ENCODE data around the gene MARCHF10.

Gene MARCHF10

DNA sequence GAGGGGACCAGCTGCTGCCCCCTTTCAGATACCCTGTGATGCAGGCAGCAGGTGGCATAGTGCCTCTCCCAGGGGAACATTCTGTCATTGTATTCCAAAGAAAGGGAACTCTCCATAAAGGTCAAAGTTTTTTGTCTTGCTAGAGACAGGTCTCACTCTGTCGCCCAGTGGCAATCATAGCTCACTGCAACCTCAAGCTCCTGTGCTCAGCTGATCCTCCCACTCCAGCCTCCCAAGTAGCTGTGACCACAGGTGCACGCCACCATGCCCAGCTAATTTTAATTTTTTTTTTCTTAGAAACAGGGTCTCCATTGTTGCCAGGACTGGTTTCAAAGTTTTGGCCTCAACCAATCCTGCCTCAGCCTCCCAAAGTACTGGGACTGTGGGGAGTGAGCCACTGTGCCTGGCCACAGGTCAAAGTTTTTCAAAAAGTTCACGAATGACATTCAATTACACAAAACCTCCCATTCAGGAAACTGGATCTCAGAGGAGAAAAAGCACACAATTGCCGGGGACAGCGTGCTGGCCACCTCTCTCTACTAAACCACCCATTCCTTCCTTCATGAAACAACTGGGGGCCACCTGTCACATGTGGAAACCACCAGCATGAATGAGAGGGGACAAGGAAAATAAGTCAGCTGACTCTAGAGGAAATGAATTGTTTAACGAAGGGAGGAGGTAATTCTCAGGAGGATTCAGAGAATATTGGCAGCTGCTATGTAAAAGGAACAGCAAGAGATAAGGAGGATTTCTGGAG lies 80.0 kb downstream of the MARCHF10 start:
- DNase-seq (ENCODE audit: low read depth), result no peak
- H3K4me3 ChIP-seq (ENCODE audit: low read depth, low read length), result no peak overlapping the region

DNA sequence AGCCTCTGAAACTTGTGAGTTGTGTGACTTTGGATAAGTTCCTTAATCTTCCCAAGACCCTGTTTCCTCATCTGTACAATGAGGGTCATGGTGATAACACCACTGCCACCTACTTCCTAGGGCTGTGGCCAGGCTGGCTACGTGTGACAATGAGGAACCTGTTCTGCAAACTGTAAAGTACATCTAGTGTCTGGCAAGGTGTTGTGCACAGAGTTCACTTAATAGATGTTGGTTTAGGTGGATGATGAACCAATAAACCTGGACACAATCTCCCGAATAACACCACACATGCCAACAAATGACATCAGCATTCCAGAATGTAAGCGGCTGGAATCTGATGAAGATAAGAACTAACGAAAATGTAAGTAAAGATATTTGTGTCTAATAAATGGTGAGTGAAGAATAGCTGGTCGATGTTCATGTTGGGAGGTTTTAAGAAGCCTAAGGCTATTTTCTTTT lies 82.3 kb downstream of the MARCHF10 start:
- no peak for DNase-seq (ENCODE audit: low read depth)
- no peak overlapping the region for H3K4me3 ChIP-seq (ENCODE audit: low read depth, low read length)

DNA sequence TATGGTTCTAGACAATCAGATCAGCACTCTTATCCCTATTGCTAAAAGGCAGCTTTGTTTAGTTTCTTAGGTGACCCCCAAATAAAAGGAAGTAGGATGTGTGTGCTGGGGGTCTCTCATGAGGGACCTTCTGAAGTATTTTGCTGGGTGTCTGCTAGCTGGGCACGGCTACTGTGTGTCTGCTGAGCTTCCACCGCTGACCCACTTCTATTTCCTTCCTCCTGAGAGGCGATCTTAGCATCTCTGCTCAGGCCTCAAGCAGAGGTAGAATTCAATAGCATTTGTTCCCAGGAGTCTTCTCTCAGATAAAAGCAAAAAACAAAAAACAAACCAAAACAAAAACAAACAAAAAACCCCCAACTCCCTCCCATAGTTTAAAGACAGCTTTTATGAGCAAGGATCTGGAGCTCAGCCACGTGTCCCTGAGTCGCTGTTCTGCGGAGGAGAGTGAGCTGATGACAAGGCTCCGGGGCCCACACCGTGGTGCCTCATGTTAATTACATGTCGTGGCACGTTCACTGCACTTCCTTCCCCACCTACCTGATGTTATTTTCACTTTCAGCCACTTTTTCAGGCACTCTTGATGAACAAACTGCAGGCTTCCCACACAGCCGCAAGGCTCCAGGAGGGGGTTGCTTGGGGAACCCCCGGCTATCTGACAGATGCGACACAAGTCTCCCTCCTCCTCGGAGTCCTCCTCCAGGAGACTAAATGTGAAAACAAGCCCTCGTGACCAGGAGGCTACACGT lies 83.5 kb downstream of the MARCHF10 start:
- H3K4me3 ChIP-seq (ENCODE audit: low read depth, low read length), result no peak overlapping the region
- DNase-seq (ENCODE audit: low read depth), result no peak

DNA sequence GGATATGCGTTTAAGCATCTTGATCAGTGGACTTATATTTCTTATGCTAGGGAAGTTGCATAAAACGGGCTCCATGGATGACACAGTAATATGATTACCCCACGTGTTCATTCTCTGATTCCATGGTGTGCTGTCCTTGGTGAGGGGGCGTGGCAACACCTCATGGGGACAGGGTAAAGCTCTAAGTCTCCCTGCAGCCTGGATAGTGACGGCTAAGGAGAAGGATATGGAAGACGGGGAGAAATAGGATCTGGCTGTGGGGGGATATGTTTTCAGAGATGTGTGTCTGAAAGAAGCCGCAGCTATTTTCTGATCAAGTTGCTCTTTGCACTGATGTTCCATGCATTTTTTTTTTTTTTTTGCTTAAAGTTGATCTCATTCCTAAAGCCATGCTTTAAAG lies 84.3 kb downstream of the MARCHF10 start:
- DNase-seq (ENCODE audit: low read depth), result no peak
- no peak overlapping the region for H3K4me3 ChIP-seq (ENCODE audit: low read depth, low read length)

DNA sequence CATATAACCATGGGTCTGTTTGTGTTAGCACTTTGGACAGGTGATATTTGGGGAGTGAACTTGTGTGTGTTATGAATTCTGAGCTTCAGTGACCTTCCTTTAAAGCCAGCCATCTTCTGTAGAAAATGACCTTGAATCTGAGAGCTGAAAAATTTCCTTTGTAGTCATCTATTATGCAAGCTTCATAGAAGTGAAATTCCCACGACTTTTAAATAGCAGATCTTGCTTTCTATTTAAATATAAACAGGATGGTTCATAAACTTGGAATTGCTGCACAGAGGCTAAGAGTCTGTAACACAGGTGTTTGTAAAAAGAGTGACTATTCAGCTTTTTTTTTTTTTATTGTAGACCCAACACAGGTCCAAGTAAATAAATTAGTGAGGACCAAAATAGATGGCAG lies 85.5 kb downstream of the MARCHF10 start:
- H3K4me3 ChIP-seq (ENCODE audit: low read depth, low read length), result no peak overlapping the region
- no peak for DNase-seq (ENCODE audit: low read depth)

DNA sequence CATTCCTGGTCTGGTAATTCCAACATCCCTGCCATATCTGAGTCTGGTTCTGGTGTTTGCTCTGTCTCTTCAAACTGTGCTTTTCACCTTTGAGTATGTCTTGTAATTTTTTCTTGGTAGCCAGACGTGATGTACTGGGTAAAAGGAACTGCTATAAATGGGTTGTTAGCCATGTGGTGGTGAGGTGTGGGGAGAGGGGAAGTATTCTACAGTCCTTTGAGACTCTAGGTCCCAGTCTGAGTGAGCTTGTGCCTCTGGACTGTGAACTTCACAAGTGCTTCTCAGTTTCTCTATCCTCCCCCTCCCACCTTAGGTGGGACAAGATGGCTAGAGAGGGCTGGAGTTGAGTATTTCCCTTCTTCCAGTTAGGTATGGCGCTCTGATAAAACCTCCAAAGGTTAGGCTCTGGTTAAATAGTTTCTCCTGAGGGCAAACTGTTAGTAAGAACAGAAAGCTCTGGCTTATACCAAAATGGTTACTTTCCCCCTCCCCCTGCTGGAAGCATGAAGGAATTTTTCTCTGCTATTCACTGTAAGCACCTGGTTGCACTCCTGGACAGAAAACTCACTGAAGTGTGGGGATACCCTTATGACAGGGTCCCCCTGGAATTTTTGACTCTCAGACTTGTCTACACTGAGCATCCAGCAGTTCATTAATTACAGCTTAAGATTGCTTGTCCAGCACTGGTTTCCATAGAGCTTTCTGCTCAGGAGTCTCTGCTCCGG lies 87.8 kb downstream of the MARCHF10 start:
- no peak overlapping the region for H3K4me3 ChIP-seq (ENCODE audit: low read depth, low read length)
- DNase-seq (ENCODE audit: low read depth), result no peak

DNA sequence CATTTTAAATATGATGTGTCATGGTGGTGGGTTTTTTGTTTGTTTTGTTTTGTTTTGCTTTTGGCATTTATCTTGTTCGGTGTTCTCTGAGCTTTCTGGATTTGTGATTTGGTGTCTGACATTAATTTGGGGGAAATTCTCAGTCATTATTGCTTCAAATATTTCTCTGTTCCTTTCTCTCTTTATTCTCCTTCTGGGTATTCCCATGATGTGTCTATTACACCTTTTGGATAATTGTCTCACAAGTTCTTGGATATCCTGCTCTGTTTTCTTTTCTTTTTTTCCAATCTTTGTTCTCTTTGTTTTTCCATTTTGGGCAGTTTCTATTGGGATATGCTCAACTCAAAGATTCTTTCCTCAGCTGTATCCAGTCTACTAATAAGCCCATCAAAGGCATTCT lies 88.5 kb downstream of the MARCHF10 start:
- DNase-seq (ENCODE audit: low read depth), result no peak
- H3K4me3 ChIP-seq (ENCODE audit: low read depth, low read length), result no peak overlapping the region

DNA sequence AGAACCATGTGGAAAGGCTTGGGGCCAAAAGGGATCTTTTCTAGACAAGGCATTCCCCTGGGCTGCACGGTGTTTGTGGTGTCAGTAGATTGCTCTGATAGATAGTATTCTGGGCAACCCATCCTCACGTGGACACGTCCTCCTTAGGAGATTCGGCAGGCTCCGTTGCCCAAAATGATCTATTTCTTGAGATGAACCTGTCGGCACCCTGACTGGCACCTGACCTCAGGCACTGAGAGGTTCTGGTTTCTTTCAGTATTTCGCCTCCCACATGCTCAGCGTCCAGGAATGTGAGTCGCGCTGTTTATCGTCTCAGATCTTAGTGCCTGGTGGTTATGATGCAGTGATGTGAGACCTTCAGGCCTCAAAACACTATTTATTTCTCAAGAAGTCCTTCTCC lies 89.7 kb downstream of the MARCHF10 start:
- DNase-seq (ENCODE audit: low read depth), result no peak
- H3K4me3 ChIP-seq (ENCODE audit: low read depth, low read length), result no peak overlapping the region

DNA sequence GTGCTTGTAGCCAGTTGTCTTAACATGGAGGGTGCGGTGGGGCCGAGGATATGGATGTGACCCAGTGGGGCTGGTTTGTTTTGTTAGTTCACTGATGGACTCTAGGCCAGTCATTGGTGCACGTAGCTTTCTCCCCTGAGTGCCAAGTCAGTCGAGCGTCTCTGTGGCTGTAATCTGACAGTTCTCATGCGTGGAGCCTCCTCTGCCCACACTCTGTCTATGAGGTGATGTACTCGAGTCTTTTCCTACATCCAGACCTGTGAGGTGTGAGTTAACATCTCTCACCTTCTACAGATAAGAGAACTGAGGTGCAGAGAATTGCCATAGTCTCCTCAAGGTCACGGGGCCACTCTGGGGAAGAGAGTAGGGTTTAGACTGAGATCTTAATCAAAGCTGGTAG lies 90.2 kb downstream of the MARCHF10 start:
- H3K4me3 ChIP-seq (ENCODE audit: low read depth, low read length), result no peak overlapping the region
- no peak for DNase-seq (ENCODE audit: low read depth)

DNA sequence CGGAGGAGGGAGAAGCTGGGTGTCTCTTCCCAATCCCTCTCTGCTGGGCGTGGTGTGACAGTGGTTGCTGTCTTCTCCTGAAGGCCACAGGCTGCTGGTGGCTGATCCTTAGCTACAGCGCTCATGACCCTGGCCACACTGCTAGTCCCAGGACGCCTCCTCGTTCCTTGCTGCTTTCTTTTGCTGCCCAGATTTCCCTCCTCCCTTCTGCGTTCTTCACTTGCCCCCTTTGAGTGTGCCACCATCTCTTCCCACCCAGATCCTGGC lies 90.6 kb downstream of the MARCHF10 start:
- no peak overlapping the region for H3K4me3 ChIP-seq (ENCODE audit: low read depth, low read length)
- DNase-seq (ENCODE audit: low read depth), result no peak

DNA sequence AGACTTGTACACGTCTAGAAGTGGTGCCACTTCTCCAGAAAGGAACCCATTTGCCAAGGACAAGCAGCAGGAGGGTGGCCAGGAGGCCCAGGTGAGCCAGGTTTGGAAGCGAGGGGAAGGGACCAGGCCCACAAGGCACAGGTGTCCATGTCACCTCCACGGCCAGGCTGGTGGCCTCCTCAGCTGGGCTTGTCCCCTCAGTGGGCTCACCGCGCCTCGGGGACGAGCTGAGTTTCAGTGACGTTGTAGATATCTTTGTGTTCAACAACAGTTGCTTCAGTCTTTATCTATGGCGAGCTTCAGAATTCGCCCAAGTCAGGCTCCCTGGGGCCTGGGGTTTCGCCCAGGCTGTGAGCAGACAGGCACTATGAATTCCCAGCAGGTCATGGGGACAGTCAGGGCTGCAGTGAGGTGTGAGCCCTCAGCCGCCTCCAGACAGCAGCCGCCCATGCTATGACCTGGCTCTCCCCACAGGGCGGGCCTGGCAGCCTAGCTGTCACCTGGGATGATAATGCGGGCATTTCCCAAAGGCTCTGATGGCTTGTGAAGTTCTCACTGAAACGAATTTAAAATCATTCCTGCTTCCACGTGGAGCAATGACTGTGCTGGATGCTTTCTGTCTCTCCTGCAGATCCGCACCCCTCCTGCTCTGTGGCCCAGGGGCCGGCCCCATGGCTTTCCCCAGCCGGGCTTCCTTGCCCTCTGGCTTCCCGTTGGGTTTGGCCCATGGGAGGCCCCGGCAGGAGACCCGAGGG lies 91.1 kb downstream of the MARCHF10 start:
- no peak for DNase-seq (ENCODE audit: low read depth)
- no peak overlapping the region for H3K4me3 ChIP-seq (ENCODE audit: low read depth, low read length)

DNA sequence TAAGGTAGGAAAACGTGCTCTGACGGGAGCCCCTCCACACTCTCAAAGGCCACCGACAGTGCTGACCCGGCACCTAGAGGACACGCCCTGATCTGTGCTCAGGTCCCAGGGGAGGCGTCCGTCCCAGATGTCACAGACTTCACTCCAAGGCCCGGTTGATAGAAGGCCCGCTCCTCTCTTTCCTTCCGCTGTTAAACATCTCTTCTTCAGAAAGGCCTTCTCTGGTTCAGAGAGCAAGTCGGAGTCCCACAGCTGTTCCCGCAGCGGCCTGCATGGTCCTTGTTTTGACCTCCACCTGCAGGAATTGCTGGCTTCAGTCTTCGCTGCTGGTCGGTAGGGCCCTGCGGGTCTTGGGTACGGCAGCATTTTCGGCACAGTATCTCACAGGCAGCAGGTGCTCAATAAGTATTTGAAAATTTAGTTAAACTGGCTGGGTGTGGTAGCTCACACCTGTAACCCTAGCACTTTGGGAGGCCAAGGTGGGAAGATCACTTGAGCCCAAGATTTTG lies 92.2 kb downstream of the MARCHF10 start:
- H3K4me3 ChIP-seq (ENCODE audit: low read depth, low read length), result no peak overlapping the region
- DNase-seq (ENCODE audit: low read depth), result no peak

DNA sequence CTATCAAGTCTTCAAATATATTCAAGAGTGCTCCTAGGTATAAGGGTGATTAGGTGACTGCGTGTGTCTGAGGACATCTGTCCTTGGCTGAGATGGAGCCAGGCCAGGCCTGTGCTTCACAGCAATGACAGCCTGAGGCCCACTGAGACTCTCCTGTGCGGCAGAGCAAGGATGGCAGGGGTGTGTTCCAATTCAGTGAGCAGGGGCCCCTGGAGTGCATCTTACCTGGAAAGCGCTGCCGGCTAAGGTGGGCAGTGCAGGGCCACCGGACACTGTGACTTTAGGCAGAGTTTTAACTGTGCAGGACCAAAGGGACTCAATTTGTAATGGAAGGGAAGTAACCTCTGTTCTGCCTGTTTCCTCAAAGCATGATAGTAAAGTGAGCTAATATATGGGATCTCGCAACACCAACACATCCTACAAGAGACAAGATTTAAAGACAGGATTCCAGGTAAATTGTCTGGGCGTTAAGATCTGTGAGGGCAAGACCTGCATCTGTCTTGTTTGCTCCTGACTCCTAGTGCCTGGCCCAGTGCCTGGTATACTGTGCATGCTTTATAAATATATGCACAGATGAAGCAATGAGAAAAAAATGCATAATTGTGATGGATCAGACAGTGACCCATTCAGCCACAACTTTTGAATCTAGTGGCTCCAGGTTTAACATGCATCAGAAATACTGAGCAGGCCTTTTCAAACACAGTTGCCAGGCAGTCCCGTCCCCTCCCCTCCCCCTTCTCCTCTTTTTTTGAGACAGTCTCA lies 93.9 kb downstream of the MARCHF10 start:
- no peak for DNase-seq (ENCODE audit: low read depth)
- no peak overlapping the region for H3K4me3 ChIP-seq (ENCODE audit: low read depth, low read length)

DNA sequence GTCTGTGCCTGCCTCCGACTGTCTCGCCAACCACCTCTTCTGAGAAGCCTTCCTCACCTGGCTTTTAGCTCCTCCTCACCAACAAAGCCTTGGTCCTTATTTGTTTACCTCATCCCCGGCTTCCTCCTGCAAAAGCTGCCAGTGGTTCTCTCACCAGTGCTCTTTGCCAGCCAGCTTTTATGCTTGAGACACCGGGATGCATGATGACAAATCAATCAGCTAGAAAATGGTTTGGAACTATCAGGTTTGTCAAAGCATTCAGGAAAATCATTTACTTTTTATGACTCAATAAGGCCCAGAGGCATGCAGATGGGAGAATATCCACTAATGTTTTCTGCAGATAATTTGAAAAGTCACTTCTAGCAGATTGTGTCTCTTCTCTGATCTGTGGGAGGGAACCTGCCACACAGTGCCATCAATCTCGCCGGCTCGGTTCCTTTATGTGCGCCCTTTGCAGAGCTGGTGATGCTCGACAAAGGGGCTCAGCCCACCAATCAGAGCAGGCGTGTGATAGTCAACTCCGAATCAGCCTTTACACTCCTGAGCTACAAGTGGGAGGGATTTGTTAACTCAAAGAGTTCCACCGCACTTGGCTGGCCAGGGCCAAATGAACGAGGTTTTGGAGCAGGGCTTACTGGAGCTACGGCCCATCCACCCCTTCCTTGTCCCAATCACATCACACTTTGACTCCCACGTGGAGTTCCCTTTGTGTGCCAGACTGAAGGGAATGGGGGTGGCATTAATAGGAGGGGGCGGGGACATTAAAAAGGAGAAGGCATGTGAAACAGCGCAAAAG lies 94.8 kb downstream of the MARCHF10 start:
- H3K4me3 ChIP-seq (ENCODE audit: low read depth, low read length), result no peak overlapping the region
- no peak for DNase-seq (ENCODE audit: low read depth)

DNA sequence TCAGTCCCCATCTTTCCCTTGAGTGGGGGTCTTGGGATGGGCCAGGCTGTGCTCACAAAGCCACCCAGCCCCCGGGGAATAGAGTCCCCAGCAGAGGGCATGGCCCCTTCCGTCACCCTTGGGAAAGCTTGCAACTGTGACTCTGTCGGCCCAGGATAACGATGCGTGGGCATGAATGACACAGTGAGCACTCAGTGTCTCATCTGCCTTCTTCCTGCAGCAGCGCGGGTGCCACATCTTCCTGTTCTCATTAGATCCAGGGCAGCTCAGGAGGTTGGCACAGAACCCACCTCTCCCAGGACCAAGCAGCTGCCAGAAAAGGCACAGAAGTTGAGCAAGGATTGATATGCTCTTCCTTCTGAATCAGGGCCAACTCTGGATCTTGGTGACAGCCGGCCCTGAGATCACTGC lies 95.9 kb downstream of the MARCHF10 start:
- H3K4me3 ChIP-seq (ENCODE audit: low read depth, low read length), result no peak overlapping the region
- no peak for DNase-seq (ENCODE audit: low read depth)

DNA sequence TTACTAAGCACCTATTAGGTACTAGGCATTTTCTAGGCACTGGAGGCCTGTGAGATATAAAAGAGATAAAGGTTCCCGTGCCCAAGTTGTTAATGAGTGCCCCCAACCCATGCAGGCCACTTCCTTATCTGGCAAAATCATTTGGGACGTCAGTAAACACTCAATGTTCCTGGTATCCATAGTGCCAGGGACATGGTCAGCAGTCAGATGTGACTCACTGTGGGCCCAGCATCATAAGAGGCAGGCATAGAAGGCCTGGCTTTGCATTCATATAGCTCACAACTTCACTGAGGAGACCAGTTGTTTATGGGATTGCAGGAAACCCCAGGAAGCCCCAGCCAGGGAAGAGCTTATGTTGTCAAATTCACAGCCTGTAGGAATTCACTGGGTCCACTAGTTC lies 99.5 kb downstream of the MARCHF10 start:
- DNase-seq (ENCODE audit: low read depth), result no peak
- no peak overlapping the region for H3K4me3 ChIP-seq (ENCODE audit: low read depth, low read length)

DNA sequence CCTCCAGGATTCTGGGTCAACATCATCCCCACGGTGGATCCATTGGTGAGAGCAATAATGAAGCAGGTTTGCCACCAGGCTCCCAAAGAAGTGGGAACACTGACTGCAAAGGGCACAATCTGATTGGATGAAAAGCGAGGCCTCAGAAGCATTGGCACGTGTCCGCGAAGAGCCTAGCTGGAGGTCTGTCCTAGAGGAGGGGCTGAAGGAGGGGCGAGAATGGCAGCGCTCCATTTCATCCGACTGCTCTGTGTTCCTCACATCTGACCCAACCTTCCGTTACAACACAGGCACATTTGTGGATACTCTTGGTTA lies 100.7 kb downstream of the MARCHF10 start:
- no peak overlapping the region for H3K4me3 ChIP-seq (ENCODE audit: low read depth, low read length)
- no peak for DNase-seq (ENCODE audit: low read depth)

DNA sequence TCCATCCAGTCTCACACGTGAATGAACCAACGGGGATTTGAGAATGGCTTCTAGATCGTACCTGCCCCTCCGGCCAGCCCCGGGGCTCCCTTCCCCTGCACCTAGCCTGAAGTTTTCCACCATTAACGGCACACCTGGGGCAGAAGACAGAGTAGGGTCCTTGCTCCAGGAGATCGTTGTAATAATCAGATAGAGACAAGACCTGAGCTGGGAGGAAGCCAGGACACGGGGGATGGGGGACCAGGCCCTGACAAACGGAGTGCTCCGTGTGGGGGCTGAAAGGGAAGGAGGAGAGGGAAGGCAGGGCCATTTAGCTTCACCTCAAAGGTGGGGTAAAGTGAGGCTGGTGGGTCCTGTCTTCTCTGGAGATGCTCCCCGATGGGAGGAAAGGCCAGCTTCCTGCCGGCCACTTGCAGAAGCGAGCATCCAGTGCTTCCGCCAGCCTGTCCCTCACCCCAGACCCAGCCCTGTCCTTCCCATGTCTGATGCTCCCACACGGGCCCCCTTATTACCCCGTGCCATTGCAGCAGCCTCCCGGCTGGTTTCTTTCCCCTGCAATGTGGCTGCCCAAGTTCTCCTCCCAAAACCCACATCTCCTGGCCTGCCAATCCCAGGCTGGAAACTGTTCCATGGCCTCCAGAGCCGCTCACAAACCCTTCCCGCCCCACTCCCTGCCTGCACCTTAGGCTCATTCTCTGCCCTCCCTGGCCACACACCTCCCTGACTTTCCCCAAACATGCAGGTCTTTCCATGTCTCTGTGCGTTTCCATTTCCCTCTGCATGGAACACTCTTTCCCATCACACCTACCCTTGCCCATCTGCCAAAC lies 101.3 kb downstream of the MARCHF10 start:
- no peak for DNase-seq (ENCODE audit: low read depth)
- no peak overlapping the region for H3K4me3 ChIP-seq (ENCODE audit: low read depth, low read length)
